ENCODE data around the gene NUMA1.
A peak's percentile ranks its signal among the peaks of the same experiment; 100 is the strongest.

The NUMA1 gene

GRCh38 chr11:72023335-72023734, 57.0 kb downstream of the NUMA1 start:
- no peak for DNase-seq (ENCODE audit: low read depth)

DNA sequence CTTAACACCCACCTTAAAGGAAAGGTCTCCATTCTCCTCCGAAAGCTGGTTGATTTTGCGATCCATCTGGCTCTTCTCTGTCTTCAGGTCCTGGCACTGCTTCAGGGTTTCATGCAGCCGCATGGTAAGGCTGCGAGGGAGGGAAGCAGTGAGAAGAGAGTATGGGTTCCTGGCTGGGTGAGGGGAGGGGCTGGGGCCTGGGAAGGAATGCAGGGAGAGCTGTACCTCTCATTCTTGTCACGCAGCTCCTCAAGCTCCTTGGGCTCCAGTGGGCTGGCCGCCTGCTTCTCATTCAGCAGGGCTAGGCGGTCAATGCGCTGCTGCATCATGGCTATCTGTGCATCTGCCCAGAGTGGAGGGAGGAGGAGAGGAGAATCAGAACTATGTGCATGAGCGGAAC, 62.2 kb downstream of the NUMA1 start:
- DNase-seq (ENCODE audit: low read depth), result no peak

DNA sequence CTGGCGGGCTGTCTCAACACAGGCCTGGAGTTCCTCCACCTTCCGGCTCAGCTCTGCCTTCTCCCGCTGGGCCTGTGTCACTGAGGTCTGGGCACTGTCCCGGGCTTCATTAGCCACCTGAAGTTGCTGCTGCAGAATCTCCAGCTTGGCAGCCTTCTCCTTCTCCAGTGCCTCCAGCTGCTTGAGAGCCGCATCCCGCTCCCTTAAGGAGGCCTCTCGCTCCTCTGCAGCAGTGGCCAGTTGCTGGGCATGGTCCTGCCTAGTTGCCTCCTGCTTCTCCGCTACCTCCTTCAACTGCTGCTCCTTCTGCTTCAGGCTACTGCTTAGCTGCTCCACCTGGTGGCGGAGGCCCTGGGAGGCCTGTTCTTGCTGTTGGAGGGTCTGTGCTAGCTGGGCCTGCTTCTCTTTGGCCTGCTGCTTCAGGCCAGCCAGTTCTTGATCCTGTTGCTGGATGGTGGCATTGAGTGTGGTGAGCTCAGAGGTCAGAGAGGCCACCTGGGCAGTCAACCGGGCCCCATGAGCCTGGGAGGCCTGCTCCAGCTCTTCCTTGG, 64.8 kb downstream of the NUMA1 start:
- DNase-seq (ENCODE audit: low read depth), result no peak

- no peak for DNase-seq (ENCODE audit: low read depth)
Observed at GRCh38 chr11:72014761-72015320, 65.5 kb downstream of the NUMA1 start.

GRCh38 chr11:72013765-72014711, 66.3 kb downstream of the NUMA1 start:
- DNase-seq (ENCODE audit: low read depth), result no peak

GRCh38 chr11:72012897-72013721, 67.2 kb downstream of the NUMA1 start:
- DNase-seq (ENCODE audit: low read depth), result peak; percentile 63

- no peak for DNase-seq (ENCODE audit: low read depth)
Observed at GRCh38 chr11:72012091-72012630, 68.2 kb downstream of the NUMA1 start.

GRCh38 chr11:72010529-72011233, 69.7 kb downstream of the NUMA1 start:
- DNase-seq (ENCODE audit: low read depth), result no peak

DNA sequence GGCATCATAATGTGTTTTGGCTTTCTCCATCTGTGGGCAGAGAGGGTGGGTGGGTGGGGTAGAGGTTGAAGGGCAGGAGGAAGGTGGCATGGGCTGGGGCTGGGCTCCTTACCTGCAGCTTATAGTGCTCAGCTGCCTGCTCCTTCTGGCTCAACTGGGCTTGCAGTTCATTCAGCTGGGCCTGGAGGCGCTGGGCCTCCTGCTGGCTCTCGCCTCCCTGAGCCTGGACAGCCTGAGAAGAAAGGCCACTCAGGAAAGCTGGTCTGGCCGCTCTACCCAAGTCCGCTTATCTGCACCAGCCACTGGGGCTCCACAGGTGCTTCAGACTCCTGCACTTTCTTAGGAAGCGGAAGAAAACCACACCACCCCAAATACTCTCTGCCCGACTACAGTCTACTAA, 71.2 kb downstream of the NUMA1 start:
- DNase-seq (ENCODE audit: low read depth), result no peak

GRCh38 chr11:72008728-72009127, 71.6 kb downstream of the NUMA1 start:
- DNase-seq (ENCODE audit: low read depth), result no peak

DNA sequence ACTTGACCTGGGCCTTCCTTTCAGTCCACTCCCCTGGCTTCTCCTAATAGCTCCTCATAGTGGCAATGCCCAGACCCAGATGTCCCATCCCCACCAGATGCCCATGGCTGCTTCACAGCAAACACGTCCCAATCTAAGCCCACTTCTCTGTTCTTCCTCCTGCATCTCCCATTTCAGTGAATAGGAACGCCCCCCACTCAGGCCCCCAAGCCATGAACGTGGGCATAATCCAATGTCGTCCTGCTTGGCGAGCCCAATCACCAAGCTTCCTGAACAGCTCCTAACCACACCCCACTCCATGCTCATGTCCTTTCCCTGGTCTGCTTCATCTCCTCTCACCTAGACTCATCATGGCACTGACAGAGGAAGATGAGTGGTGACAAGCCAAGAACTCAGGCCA, 72.8 kb downstream of the NUMA1 start:
- DNase-seq (ENCODE audit: low read depth), result no peak

DNA sequence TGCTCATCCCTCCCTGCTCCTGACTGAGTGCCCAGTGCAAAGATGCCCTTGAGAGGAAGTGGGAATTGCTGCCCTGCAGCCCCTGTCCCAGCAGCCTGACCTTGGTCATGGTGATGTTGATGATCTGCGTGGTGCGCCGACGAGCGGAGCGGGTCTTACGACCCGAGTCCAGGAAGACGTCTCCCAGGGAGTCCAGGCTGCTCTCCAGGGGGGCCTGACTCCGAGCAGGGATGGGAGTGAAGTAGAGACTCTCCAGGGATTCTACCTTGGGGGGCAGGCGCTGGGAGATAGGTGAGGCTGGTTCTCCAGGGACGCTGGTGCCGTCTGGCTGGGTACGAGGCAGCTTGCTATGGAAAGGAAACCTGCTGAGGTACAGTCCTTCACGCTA, 73.3 kb downstream of the NUMA1 start:
- no peak for DNase-seq (ENCODE audit: low read depth)

GRCh38 chr11:72006309-72007088, 73.8 kb downstream of the NUMA1 start:
- DNase-seq (ENCODE audit: low read depth), result no peak

DNA sequence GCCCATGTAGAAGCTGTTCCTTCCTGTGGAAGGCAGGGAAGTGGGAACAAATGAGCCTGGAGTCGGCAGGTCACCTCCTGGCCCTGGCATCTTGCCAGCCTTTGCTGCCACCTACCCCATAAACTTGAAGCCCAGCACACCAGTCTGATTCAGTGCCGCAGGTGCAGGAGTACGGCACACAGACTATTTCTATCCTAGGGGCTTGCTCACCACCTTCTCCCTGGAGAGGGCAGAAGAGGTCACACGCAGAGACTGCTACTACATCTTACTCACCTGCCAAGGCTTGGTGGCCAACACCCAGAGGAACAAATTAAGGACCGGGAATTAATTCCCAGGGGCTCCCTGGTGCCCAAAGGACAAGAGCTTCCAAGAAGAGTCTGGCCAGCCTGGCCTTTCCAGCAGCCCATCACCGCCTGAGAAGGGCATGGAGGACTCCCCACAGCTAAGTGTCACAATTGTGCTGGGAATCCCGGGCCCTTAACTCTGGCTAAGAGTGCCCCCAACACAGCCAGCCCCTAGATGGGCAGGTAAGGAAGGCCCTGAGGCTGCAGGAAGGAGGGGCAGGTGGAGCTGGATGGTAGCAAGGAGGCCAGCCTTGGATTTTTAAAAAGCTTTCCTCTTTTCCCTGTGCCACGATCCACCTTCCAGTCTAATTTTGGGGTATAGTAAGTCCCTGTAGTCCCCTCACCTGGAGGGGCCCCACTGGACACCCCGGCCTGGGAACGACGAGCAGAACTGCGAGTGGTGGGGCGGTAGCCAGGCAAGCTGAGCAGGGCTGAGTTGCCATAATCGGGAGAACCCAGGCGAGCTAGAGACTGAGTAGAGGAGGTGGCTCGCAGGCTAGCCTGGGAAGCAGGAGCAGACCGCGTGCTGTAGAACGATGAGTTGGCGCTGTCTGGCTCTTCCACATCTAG, 74.7 kb downstream of the NUMA1 start:
- DNase-seq (ENCODE audit: low read depth), result no peak

- no peak for DNase-seq (ENCODE audit: low read depth)
Observed at GRCh38 chr11:72004515-72005346, 75.6 kb downstream of the NUMA1 start.

DNA sequence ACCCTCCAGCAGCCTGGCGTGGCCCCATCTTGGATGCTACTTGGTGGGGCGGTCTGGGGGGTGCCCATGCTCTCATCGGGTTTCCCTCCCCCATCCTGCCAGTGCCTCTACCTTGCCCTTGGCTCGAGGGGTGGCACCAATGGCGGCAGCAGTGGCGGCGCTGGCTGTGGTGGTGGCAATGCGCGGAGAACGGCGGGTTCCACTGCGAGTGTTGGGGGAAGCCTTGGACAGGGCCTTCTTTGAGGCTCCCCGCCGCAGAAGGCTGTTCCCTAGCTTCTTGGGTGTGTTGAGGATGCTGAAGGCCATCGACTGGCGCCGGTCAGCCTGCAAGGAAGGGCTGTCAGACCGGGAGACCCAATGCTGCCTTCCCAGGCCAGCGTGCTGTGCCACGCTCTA, 76.6 kb downstream of the NUMA1 start:
- no peak for DNase-seq (ENCODE audit: low read depth)

GRCh38 chr11:72002841-72003775, 77.2 kb downstream of the NUMA1 start:
- no peak for DNase-seq (ENCODE audit: low read depth)

Data from EH (cell line).